Measurements from ENCODE around the gene GPI.

GPI gene

GRCh38 chr19:34408411-34408810 lies 43.4 kb downstream of the GPI start:
- DNase-seq (ENCODE audit: extremely low read depth, low read depth) = no peak
- no peak for TF ChIP-seq CTCF (IDR thresholded peaks at IDR 0.05; ENCODE audit: low read depth, low read length, missing control alignments)
- no peak overlapping the region for H3K4me3 ChIP-seq (replicated peaks; ENCODE audit: low read depth, low read length)

GRCh38 chr19:34409189-34410164 lies 44.5 kb downstream of the GPI start:
- no peak for TF ChIP-seq CTCF (IDR thresholded peaks at IDR 0.05; ENCODE audit: low read depth, low read length, missing control alignments)
- H3K4me3 ChIP-seq (replicated peaks; ENCODE audit: low read depth, low read length) = no peak overlapping the region
- DNase-seq (ENCODE audit: extremely low read depth, low read depth) = no peak

GRCh38 chr19:34411216-34411615 lies 46.2 kb downstream of the GPI start:
- DNase-seq (ENCODE audit: extremely low read depth, low read depth) = no peak
- TF ChIP-seq CTCF (IDR thresholded peaks at IDR 0.05; ENCODE audit: low read depth, low read length, missing control alignments) = no peak
- no peak overlapping the region for H3K4me3 ChIP-seq (replicated peaks; ENCODE audit: low read depth, low read length)

- DNase-seq (ENCODE audit: extremely low read depth, low read depth) = peak; percentile 9
- no peak overlapping the region for H3K4me3 ChIP-seq (replicated peaks; ENCODE audit: low read depth, low read length)
Observed at GRCh38 chr19:34416021-34416545, 51.1 kb downstream of the GPI start.

GRCh38 chr19:34418300-34418699 lies 53.3 kb downstream of the GPI start:
- TF ChIP-seq CTCF (IDR thresholded peaks at IDR 0.05; ENCODE audit: low read depth, low read length, missing control alignments) = no peak
- no peak for DNase-seq (ENCODE audit: extremely low read depth, low read depth)
- no peak overlapping the region for H3K4me3 ChIP-seq (replicated peaks; ENCODE audit: low read depth, low read length)

More at GRCh38 chr19:34416021-34416545, 51.1 kb downstream of the GPI start:
- no peak for TF ChIP-seq CTCF (IDR thresholded peaks at IDR 0.05; ENCODE audit: low read depth, low read length, missing control alignments)

- no peak overlapping the region for H3K4me3 ChIP-seq (replicated peaks; ENCODE audit: low read depth, low read length)
- TF ChIP-seq CTCF (IDR thresholded peaks at IDR 0.05; ENCODE audit: low read depth, low read length, missing control alignments) = no peak
- DNase-seq (ENCODE audit: extremely low read depth, low read depth) = no peak
Observed at GRCh38 chr19:34426096-34426661, 61.2 kb downstream of the GPI start.
